Myometrial cell (primary cell): Measurements from ENCODE around the gene CCNB3. TPM values are rescaled to one million over a fixed set of nuclear protein-coding genes. Genes with fewer than 3 reads are reported as not detected.

Experiments used
- total RNA-seq: library from RNA; depleted of rRNA; stranded (reverse); fragments of >200 nt; gene quantifications from 2 replicates; pipeline ENCODE4 v1.2.3, GENCODE V29; 2015

The CCNB3 gene
- total RNA-seq: 0.18 and 0.29 TPM in 2 replicates

DNA sequence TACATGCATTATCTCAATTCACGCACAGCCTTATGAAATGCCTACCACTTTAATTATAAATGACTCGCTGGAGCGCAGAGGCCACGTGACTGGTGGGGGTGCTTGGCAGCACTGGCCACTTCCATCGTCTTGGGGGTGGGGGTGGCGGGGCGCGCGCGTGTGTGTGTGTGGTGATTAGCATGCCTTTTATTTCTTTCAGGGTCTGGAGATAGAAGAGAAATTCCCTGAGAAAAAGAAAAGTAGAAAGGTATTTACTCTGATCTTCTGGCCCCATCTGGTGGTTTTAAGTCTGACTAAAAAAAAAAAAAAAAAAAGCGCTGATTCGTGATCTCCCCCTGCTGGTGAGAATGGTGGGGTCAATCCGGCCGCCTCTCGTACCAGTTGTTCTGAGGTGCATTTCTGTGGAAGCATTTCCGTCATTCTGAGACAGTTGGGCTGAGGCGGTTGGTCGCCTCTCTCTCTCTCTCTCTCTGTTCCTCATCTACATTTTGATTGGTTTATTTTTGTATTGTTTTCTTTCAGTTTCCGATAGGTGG lies at the start of gene CCNB3:
Gene CCNB3 (plus strand): TSS at position 402 of the 536 bp plus-strand sequence. CDS start 80,399 bp downstream, outside the sequence.

DNA sequence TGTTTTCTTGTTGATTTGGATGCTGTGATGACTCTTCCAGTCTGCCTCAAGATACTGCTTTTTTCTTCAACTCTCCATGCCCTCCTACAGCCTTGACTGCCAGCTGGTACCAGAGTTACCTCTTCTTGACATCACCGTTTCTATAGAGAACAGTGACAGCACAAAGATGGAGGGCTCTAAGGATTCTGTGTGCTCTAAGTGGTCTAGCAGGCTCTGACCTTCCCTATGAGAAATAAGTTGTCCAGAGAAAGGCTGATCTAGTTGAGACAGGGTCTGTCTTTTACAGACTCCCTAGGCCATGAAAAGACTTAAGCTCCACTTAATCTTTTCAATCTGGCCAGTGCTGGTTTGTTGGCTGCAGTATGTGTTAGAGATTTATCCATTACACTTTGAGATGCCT lies 3.7 kb upstream of the CCNB3 start, which contains the start of gene AKAP4:
Gene AKAP4 (minus strand): TSS at position 101 of the 400 bp plus-strand sequence. CDS start 118 bp downstream, outside the sequence.

Other genes starting within 250 kb of the CCNB3 start
- gene AKAP4, start 3.8 kb upstream of the CCNB3 start, total RNA-seq: not detected in 2 replicates